H1 (cell line): ENCODE data around the gene ADSS2.

Experiments used
- CHD1 ChIP-seq: IDR thresholded peaks from 2 replicates; pipeline ENCODE4 v1.6.1; 2012; ENCODE audit warnings: low read depth, low read length, improper control_type of control experiment
- CTCF ChIP-seq, 3 experiments: IDR thresholded peaks; 1 replicate in 2 of 3; 2 replicates in 1 of 3; pipeline versions ENCODE4 v1.5.1 to v1.6.1; 2011; ENCODE audit warnings: low read length in 3 of 3, mild to moderate bottlenecking in 3 of 3, inconsistent platforms in 2 of 3, low read depth in 1 of 3, moderate library complexity in 1 of 3; ENCODE audit not compliant: insufficient read depth in 1 of 3; ENCODE audit errors: control extremely low read depth in 1 of 3
- JUN ChIP-seq: IDR thresholded peaks from 2 replicates; pipeline ENCODE4 v1.6.1; 2011; ENCODE audit warnings: low read depth, mild to moderate bottlenecking, improper control_type of control experiment, low read length
- POLR2A ChIP-seq, 2 experiments: IDR thresholded peaks; 1 replicate in 1 of 2; 2 replicates in 1 of 2; pipeline ENCODE4 v1.6.1; 2011; ENCODE audit warnings: low read depth in 2 of 2, low read length in 2 of 2, mild to moderate bottlenecking in 2 of 2; ENCODE audit errors: control extremely low read depth in 1 of 2
- POLR2AphosphoS5 ChIP-seq: IDR thresholded peaks from 2 replicates; pipeline ENCODE4 v1.6.1; 2011; ENCODE audit warnings: low read depth, low read length
- TAF1 ChIP-seq: IDR thresholded peaks from 2 replicates; pipeline ENCODE4 v1.6.1; 2011; ENCODE audit warnings: mild to moderate bottlenecking, low read depth, low read length
- TAF7 ChIP-seq: optimal IDR thresholded peaks from 2 replicates; pipeline ENCODE3; 2011; ENCODE audit warnings: low read depth, mild to moderate bottlenecking, inconsistent platforms, low read length, moderate library complexity, borderline replicate concordance
- ZNF274 ChIP-seq: IDR thresholded peaks from 2 replicates; pipeline ENCODE4 v1.7.0; 2012; ENCODE audit warnings: low read length, borderline replicate concordance; ENCODE audit errors: extremely low read depth

- no peak for TF ChIP-seq CHD1
- no peak for TF ChIP-seq TAF7
- TF ChIP-seq ZNF274 = no peak
- no peak for TF ChIP-seq CTCF (IDR thresholded peaks at IDR 0.05; ENCODE audit: control extremely low read depth in 1 of 3, insufficient read depth in 1 of 3, low read depth in 1 of 3, low read length in 3 of 3)
- TF ChIP-seq POLR2A (IDR thresholded peaks at IDR 0.05; ENCODE audit: control extremely low read depth in 1 of 2, low read depth in 2 of 2, low read length in 2 of 2) = no peak
- no peak for TF ChIP-seq TAF1
- no peak for TF ChIP-seq POLR2AphosphoS5
- no peak for TF ChIP-seq JUN
Measured at GRCh38 chr1:244381878-244382565, 69.7 kb downstream of the ADSS2 start.
